SK-N-SH (cell line): ENCODE measurements around the gene DENND1A.

Source experiments
- CHD2 ChIP-seq: fragments of 150-350 bp; IDR thresholded peaks from 2 replicates; pipeline ENCODE4 v1.6.1; 2018; ENCODE audit warnings: low read length; ENCODE audit not compliant: partially characterized antibody
- CTCF ChIP-seq: fragments of 200-600 bp; sonication (generic); IDR thresholded peaks from 2 replicates; pipeline ENCODE4 v1.6.1; 2017; ENCODE audit warnings: antibody characterized with exemption, mild to moderate bottlenecking, moderate library complexity
- EP300 ChIP-seq, 2 experiments: IDR thresholded peaks; 2 replicates each; pipeline versions ENCODE4 v1.4.0 to v1.6.1; 2012; ENCODE audit warnings: borderline replicate concordance in 1 of 2, low read depth in 1 of 2, low read length in 1 of 2
- FOSL2 ChIP-seq: IDR thresholded peaks from 2 replicates; pipeline ENCODE4 v1.4.0; 2012; ENCODE audit warnings: low read depth, mild to moderate bottlenecking, moderate library complexity, borderline replicate concordance
- FOXJ3 ChIP-seq: sonication (generic); formaldehyde crosslinking; IDR thresholded peaks from 2 replicates; pipeline ENCODE4 v1.5.1; 2020; ENCODE audit warnings: mild to moderate bottlenecking, missing genetic modification reagents
- MAX ChIP-seq: IDR thresholded peaks from 2 replicates; pipeline ENCODE4 v1.4.0; 2012; ENCODE audit warnings: low read depth
- MEF2A ChIP-seq: IDR thresholded peaks from 2 replicates; pipeline ENCODE4 v1.4.0; 2012; ENCODE audit warnings: low read depth, borderline replicate concordance
- MXI1 ChIP-seq: IDR thresholded peaks from 2 replicates; pipeline ENCODE4 v1.6.1; 2012; ENCODE audit warnings: mild to moderate bottlenecking, low read depth, low read length, improper control_type of control experiment
- NRF1 ChIP-seq: IDR thresholded peaks from 2 replicates; pipeline ENCODE4 v1.6.1; 2012; ENCODE audit warnings: low read depth, mild to moderate bottlenecking, low read length
- RCOR1 ChIP-seq: fragments of 150-350 bp; IDR thresholded peaks from 2 replicates; pipeline ENCODE4 v1.6.1; 2017; ENCODE audit warnings: antibody characterized with exemption, low read length
- RFX5 ChIP-seq: IDR thresholded peaks from 2 replicates; pipeline ENCODE4 v1.6.1; 2012; ENCODE audit warnings: mild to moderate bottlenecking, improper control_type of control experiment, low read length
- TCF12 ChIP-seq: IDR thresholded peaks from 2 replicates; pipeline ENCODE4 v1.4.0; 2012
- TF ChIP-seq, protein P1 (sequence below): IDR thresholded peaks from 2 replicates; pipeline ENCODE4 v1.4.0; 2012; ENCODE audit warnings: low read depth, borderline replicate concordance
- TF ChIP-seq, protein P2 (sequence below): fragments of 150-350 bp; IDR thresholded peaks from 2 replicates; pipeline ENCODE4 v1.6.1; 2017; ENCODE audit warnings: antibody characterized with exemption, low read length, low read depth, borderline replicate concordance

GRCh38 chr9:123816817-123817472 lies 113.0 kb downstream of the DENND1A start:
- no peak for TF ChIP-seq CTCF
- TF ChIP-seq CHD2: no peak
- no peak for TF ChIP-seq MXI1
- no peak for TF ChIP-seq RCOR1
- TF ChIP-seq, protein P1, sequence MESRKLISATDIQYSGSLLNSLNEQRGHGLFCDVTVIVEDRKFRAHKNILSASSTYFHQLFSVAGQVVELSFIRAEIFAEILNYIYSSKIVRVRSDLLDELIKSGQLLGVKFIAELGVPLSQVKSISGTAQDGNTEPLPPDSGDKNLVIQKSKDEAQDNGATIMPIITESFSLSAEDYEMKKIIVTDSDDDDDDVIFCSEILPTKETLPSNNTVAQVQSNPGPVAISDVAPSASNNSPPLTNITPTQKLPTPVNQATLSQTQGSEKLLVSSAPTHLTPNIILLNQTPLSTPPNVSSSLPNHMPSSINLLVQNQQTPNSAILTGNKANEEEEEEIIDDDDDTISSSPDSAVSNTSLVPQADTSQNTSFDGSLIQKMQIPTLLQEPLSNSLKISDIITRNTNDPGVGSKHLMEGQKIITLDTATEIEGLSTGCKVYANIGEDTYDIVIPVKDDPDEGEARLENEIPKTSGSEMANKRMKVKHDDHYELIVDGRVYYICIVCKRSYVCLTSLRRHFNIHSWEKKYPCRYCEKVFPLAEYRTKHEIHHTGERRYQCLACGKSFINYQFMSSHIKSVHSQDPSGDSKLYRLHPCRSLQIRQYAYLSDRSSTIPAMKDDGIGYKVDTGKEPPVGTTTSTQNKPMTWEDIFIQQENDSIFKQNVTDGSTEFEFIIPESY: no peak
- TF ChIP-seq EP300 (IDR thresholded peaks at IDR 0.05; ENCODE audit: borderline replicate concordance in 1 of 2, low read depth in 1 of 2, low read length in 1 of 2): no peak
- TF ChIP-seq MEF2A: no peak
- TF ChIP-seq TCF12: no peak
- TF ChIP-seq NRF1: no peak
- TF ChIP-seq, protein P2, sequence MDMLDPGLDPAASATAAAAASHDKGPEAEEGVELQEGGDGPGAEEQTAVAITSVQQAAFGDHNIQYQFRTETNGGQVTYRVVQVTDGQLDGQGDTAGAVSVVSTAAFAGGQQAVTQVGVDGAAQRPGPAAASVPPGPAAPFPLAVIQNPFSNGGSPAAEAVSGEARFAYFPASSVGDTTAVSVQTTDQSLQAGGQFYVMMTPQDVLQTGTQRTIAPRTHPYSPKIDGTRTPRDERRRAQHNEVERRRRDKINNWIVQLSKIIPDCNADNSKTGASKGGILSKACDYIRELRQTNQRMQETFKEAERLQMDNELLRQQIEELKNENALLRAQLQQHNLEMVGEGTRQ: no peak
- TF ChIP-seq MAX: no peak
- TF ChIP-seq FOXJ3 (CRISPR knock-in tag): no peak
- TF ChIP-seq FOSL2: no peak
- no peak for TF ChIP-seq RFX5
